HepG2 (cell line): ENCODE results near the gene MMP25. TPM values are rescaled to one million over a fixed set of nuclear protein-coding genes. Genes with fewer than 3 reads are reported as not detected.

Source experiments
- ATAC-seq: fragments of 200-7000 bp; cut with Tn5 transposase; 3 replicates; pipeline ENCODE4 v1.9.1; 2020; ENCODE audit warnings: mild to moderate bottlenecking, moderate library complexity
- BruUV-seq: library from RNA; stranded (reverse); fragments of 400-500 nt; replicated peaks from 2 replicates; lab custom pipeline; 2021; lab: Mats Ljungman, UMichigan
- CTCF ChIA-PET: fragments of 300-600 bp; formaldehyde crosslinking; extraction: SDS; loops from one replicate; lab custom pipeline; 2021; ENCODE audit warnings: low total read pairs, inconsistent platforms, low intra/inter-chr PET ratio; lab: Yijun Ruan, JAX
- POLR2A ChIA-PET: fragments of 350-600 bp; sonication (Branson Sonifier 250); formaldehyde crosslinking; loops from one replicate; lab custom pipeline; 2020; ENCODE audit warnings: antibody characterized with exemption, inconsistent platforms; lab: Yijun Ruan, JAX
- DNase-seq: peaks from one replicate; pipeline ENCODE4 v3.0.0-alpha.2; 2015; ENCODE audit warnings: low spot score
- FAIRE-seq: peaks from 3 replicates; lab custom pipeline; 2011; peaks lifted over from hg19 to GRCh38; lab: Jason Lieb, UNC
- H2AFZ ChIP-seq: one replicate; pipeline ENCODE4 v1.6.1; 2011; ENCODE audit warnings: low read length, inconsistent platforms
- H3K27ac ChIP-seq: fragments of 300-600 bp; 3 replicates; pipeline ENCODE4 v1.8.0; 2011; ENCODE audit warnings: mixed run types, mild to moderate bottlenecking, mixed read lengths, low read length, inconsistent platforms; ENCODE audit not compliant: insufficient read depth; ENCODE audit errors: extremely low read length
- H3K27me3 ChIP-seq, 2 experiments: fragments of 200-600 bp in 1 of 2; 2 replicates in 1 of 2; 3 replicates in 1 of 2; pipeline versions ENCODE4 v1.6.0 to v1.8.0; 2011; ENCODE audit warnings: low read length in 2 of 2, mild to moderate bottlenecking in 2 of 2, moderate library complexity in 2 of 2, inconsistent platforms in 1 of 2; ENCODE audit not compliant: insufficient read depth in 2 of 2, control insufficient read depth in 1 of 2
- H3K36me3 ChIP-seq, 2 experiments: fragments of 200-600 bp in 1 of 2; replicated peaks in 1 of 2; 2 replicates in 1 of 2; 3 replicates in 1 of 2; pipeline versions ENCODE4 v1.5.1 to v1.8.0; 2011; ENCODE audit warnings: low read length in 2 of 2, inconsistent platforms in 1 of 2; ENCODE audit not compliant: insufficient read depth in 2 of 2, control insufficient read depth in 1 of 2
- H3K4me1 ChIP-seq: 2 replicates; pipeline ENCODE4 v1.5.1; 2012; ENCODE audit warnings: low read length, inconsistent platforms; ENCODE audit not compliant: insufficient read depth
- H3K4me2 ChIP-seq: 2 replicates; pipeline ENCODE4 v1.6.0; 2011; ENCODE audit warnings: low read depth, low read length, inconsistent platforms
- H3K4me3 ChIP-seq, 3 experiments: fragments of 200-600 bp in 1 of 3; sonication (generic), shearing (Covaris generic) in 1 of 3; replicated peaks in 1 of 3; 2 replicates each; pipeline ENCODE4 v1.5.1; 2011 to 2016; ENCODE audit warnings: low read length in 3 of 3, inconsistent platforms in 2 of 3, low read depth in 2 of 3, mild to moderate bottlenecking in 2 of 3, control low read depth in 1 of 3, mixed read lengths in 1 of 3; ENCODE audit not compliant: insufficient read depth in 1 of 3
- H3K79me2 ChIP-seq: one replicate; pipeline ENCODE4 v1.6.1; 2011; ENCODE audit warnings: low read length, inconsistent platforms; ENCODE audit not compliant: insufficient read depth
- H3K9ac ChIP-seq: 2 replicates; pipeline ENCODE4 v1.6.0; 2011; ENCODE audit warnings: mild to moderate bottlenecking, low read depth, low read length, inconsistent platforms; ENCODE audit not compliant: insufficient read depth
- H3K9me3 ChIP-seq: 2 replicates; pipeline ENCODE4 v1.5.1; 2012; ENCODE audit warnings: mild to moderate bottlenecking, low read length
- H4K20me1 ChIP-seq: 2 replicates; pipeline ENCODE4 v1.6.0; 2011; ENCODE audit warnings: inconsistent platforms, mild to moderate bottlenecking, low read length, moderate library complexity; ENCODE audit not compliant: insufficient read depth
- ATF3 ChIP-seq: sonication (generic); formaldehyde crosslinking; IDR thresholded peaks from 2 replicates; pipeline ENCODE4 v1.4.0; 2020; ENCODE audit warnings: missing genetic modification reagents
- ATF4 ChIP-seq, 2 experiments: fragments of 450-650 bp in 1 of 2; sonication (generic) in 1 of 2; formaldehyde crosslinking; IDR thresholded peaks; 2 replicates each; pipeline versions ENCODE4 v1.5.0 to v1.8.0; 2020 to 2022; ENCODE audit warnings: mild to moderate bottlenecking in 1 of 2, missing genetic modification reagents in 1 of 2
- CEBPG ChIP-seq: IDR thresholded peaks from 2 replicates; pipeline ENCODE4 v1.6.1; 2016
- NR2F1 ChIP-seq, 2 experiments: fragments of 450-650 bp in 1 of 2; formaldehyde crosslinking in 1 of 2; IDR thresholded peaks; 2 replicates each; pipeline versions ENCODE4 v1.5.0 to v1.6.1; 2016 to 2020; ENCODE audit warnings: mild to moderate bottlenecking in 1 of 2, missing compliant biosample characterization in 1 of 2, missing genetic modification reagents in 1 of 2, moderate library complexity in 1 of 2
- SOX6 ChIP-seq, 2 experiments: fragments of 450-650 bp in 1 of 2; sonication (generic) in 1 of 2; formaldehyde crosslinking in 1 of 2; IDR thresholded peaks; 2 replicates each; pipeline versions ENCODE4 v1.4.0 to v1.6.1; 2017 to 2020; ENCODE audit warnings: antibody characterized with exemption in 1 of 2, mild to moderate bottlenecking in 1 of 2, missing genetic modification reagents in 1 of 2
- ZNF276 ChIP-seq: sonication (generic); formaldehyde crosslinking; IDR thresholded peaks from 2 replicates; pipeline ENCODE4 v1.4.0; 2020; ENCODE audit warnings: mild to moderate bottlenecking, low read depth, missing genetic modification reagents
- ZNF280D ChIP-seq: sonication (generic); formaldehyde crosslinking; IDR thresholded peaks from 2 replicates; pipeline ENCODE4 v1.5.1; 2020; ENCODE audit warnings: mild to moderate bottlenecking, missing genetic modification reagents
- ZNF317 ChIP-seq: sonication (generic); formaldehyde crosslinking; IDR thresholded peaks from 2 replicates; pipeline ENCODE4 v1.5.0; 2020; ENCODE audit warnings: mild to moderate bottlenecking, missing genetic modification reagents
- ZNF770 ChIP-seq: sonication (generic); formaldehyde crosslinking; IDR thresholded peaks from 2 replicates; pipeline ENCODE4 v1.5.0; 2020; ENCODE audit warnings: mild to moderate bottlenecking, missing genetic modification reagents
- WGBS: methylation state at CpG from one replicate; pipeline ENCODE4 v1.1.6; 2017; ENCODE audit warnings: low lambda C conversion rate; 5-methylcytosine and 5-hydroxymethylcytosine counted together
- in situ Hi-C: cut with HindIII; loops from 2 replicates; pipeline ENCODE4 v1.10.0; 2017; ENCODE audit warnings: low pct_unique_long_range_greater_than_20kb; ENCODE audit not compliant: extremely low pct_ligation_motif_present
- intact Hi-C: fragments of 100-400 bp; cut with micrococcal nuclease; formaldehyde crosslinking; loops from one replicate; pipeline ENCODE4 v1.10.0; 2022; ENCODE audit not compliant: unreplicated experiment
- polyA plus RNA-seq, 8 experiments: library from polyadenylated mRNA; depleted of rRNA in 3 of 8; stranded (reverse) in 7 of 8; unstranded in 1 of 8; fragments of >200 nt; fragmentation: Illumina TruSeq in 4 of 8; extraction: Trizol in 4 of 8; gene quantifications; 2 replicates each; pipeline versions ENCODE4 v1.2.1 to v1.2.3, GENCODE V29; 2011 to 2016; ENCODE audit warnings: low read depth in 4 of 8, missing spikeins in 1 of 8, mixed read lengths in 1 of 8; ENCODE audit not compliant: insufficient read depth in 1 of 8
- total RNA-seq, 5 experiments: library from RNA; depleted of rRNA; stranded (reverse); fragments of >200 nt; fragmentation: Illumina TruSeq; extraction: Trizol; gene quantifications; 2 replicates each; pipeline ENCODE4 v1.2.3, GENCODE V29; 2016; ENCODE audit warnings: low read depth in 1 of 5
- TF ChIP-seq, protein P1 (sequence below): sonication (generic); formaldehyde crosslinking; IDR thresholded peaks from 2 replicates; pipeline ENCODE4 v1.8.0; 2022; ENCODE audit warnings: mild to moderate bottlenecking, missing genetic modification reagents
- TF ChIP-seq, protein P2 (sequence below): sonication (generic); formaldehyde crosslinking; IDR thresholded peaks from 2 replicates; pipeline ENCODE4 v1.4.0; 2020; ENCODE audit warnings: low read depth, mild to moderate bottlenecking, missing genetic modification reagents

MMP25 gene
- total and polyA plus RNA-seq, 2 of the 13 experiments (the other 11 are each of a cell fraction or from before 2014, with no cell fraction given), result 0.04 to 0.08 TPM

DNA sequence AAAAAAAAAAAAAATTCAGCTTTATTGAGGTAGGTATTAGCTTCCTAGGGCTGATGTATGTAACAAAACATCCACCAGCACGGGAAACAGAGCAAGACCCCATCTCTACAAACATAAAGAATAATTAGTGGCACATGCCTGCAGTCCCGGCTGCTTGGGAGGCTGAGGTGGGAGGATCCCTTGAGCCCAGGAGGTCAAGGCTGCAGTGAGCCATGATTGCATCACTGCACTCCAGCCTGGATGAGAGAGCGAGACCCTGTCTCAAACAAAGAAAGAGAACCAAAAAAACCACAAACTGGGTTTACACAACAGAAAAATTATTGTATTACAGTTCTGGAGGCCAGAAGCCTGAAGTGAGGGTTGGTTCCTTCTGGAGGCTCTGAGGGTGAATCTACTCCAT lies 4.0 kb upstream of the MMP25 start:
- Histone ChIP-seq H3K9me3 (no peaks in the 10 kb centered on the region), H3K79me2 (no peaks in the 10 kb centered on the region), H3K4me1 (peaks cover 40% of the 10 kb centered on the region), H3K4me3 (no peak overlapping the region), H3K36me3 (no peaks in the 10 kb centered on the region), H3K4me2 (no peak overlapping the region), H4K20me1 (no peaks in the 10 kb centered on the region), H3K27me3 (peaks cover 12 to 70% of the 10 kb centered on the region in 2 experiments; a peak in 4 of 5 replicates), H3K9ac (no peak overlapping the region), H2AFZ (no peak overlapping the region), H3K27ac (no peak overlapping the region)
- ATAC-seq (no peak), DNase-seq (no peak), FAIRE-seq (no peak)
- intact Hi-C loops (no loop called here), in situ Hi-C loops (no loop called here)
- BruUV-seq, result no TSS peak
- CTCF ChIA-PET, result no interaction called here
- POLR2A ChIA-PET, result interaction anchor here (0.6 to 2.0 kb wide), 4 partner anchors 13 to 46 kb away, joined by 3 to 6 read pairs (median 6); partner anchors contain the start of gene TNFRSF12A
- 9% methylated on average over 3 of the region's 3 CpGs for WGBS
- TF ChIP-seq, protein P1, sequence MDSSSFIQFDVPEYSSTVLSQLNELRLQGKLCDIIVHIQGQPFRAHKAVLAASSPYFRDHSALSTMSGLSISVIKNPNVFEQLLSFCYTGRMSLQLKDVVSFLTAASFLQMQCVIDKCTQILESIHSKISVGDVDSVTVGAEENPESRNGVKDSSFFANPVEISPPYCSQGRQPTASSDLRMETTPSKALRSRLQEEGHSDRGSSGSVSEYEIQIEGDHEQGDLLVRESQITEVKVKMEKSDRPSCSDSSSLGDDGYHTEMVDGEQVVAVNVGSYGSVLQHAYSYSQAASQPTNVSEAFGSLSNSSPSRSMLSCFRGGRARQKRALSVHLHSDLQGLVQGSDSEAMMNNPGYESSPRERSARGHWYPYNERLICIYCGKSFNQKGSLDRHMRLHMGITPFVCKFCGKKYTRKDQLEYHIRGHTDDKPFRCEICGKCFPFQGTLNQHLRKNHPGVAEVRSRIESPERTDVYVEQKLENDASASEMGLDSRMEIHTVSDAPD (CRISPR knock-in tag), result no peak
- TF ChIP-seq ATF3 (CRISPR knock-in tag) (peak; percentile 69; the same call in 1 of the 2 replicates), ZNF317 (no peak), SOX6 (IDR thresholded peaks at IDR 0.05) (no peak), SOX6 (CRISPR knock-in tag; IDR thresholded peaks at IDR 0.05) (peak; percentile 33; the same call in 1 of the 2 replicates), CEBPG (CRISPR knock-in tag) (peak; percentile 82), ATF4 (CRISPR knock-in tag; IDR thresholded peaks at IDR 0.05) (peak in 1 of 2 experiments; percentile 69; a peak in 2 of 4 replicates), ZNF280D (CRISPR knock-in tag) (no peak), ZNF276 (CRISPR knock-in tag) (no peak), ZNF770 (CRISPR knock-in tag) (peak; percentile 98), NR2F1 (CRISPR knock-in tag; IDR thresholded peaks at IDR 0.05) (0 out of 4 replicates have a peak, but pooled peaks of 1 of the 2 experiments have one; percentile 13)
- TF ChIP-seq, protein P2, sequence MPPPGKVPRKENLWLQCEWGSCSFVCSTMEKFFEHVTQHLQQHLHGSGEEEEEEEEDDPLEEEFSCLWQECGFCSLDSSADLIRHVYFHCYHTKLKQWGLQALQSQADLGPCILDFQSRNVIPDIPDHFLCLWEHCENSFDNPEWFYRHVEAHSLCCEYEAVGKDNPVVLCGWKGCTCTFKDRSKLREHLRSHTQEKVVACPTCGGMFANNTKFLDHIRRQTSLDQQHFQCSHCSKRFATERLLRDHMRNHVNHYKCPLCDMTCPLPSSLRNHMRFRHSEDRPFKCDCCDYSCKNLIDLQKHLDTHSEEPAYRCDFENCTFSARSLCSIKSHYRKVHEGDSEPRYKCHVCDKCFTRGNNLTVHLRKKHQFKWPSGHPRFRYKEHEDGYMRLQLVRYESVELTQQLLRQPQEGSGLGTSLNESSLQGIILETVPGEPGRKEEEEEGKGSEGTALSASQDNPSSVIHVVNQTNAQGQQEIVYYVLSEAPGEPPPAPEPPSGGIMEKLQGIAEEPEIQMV (CRISPR knock-in tag), result no peak
